GM12874 (cell line): Measurements from ENCODE around the gene SMIM28.

Experiments used
- CTCF ChIP-seq: IDR thresholded peaks from 2 replicates; pipeline ENCODE4 v1.5.1; 2011; ENCODE audit warnings: low read depth, mild to moderate bottlenecking, control low read depth, low read length, moderate library complexity; ENCODE audit not compliant: insufficient read depth

SMIM28 gene

GRCh38 chr6:138374815-138375214 lies 2.9 kb upstream of the SMIM28 start:
- no peak for TF ChIP-seq CTCF

- TF ChIP-seq CTCF, result no peak
These were observed 663 bp upstream of the SMIM28 start for GRCh38 chr6:138377042-138377441.

- no peak for TF ChIP-seq CTCF
These were observed 758 bp downstream of the SMIM28 start for GRCh38 chr6:138378463-138378862.

GRCh38 chr6:138382498-138383265 lies 5.0 kb downstream of the SMIM28 start:
- no peak for TF ChIP-seq CTCF

GRCh38 chr6:138383776-138384175 lies 6.1 kb downstream of the SMIM28 start:
- no peak for TF ChIP-seq CTCF

- TF ChIP-seq CTCF, result no peak
These were observed 9.2 kb downstream of the SMIM28 start for GRCh38 chr6:138386897-138387296.

- no peak for TF ChIP-seq CTCF
These were observed 10.1 kb downstream of the SMIM28 start for GRCh38 chr6:138387577-138388368.
